ENCODE measurements around the gene A1BG. TPM values are rescaled to one million over a fixed set of nuclear protein-coding genes. Genes with fewer than 3 reads are reported as not detected.

Gene A1BG
- total and polyA plus RNA-seq, 4 donors, result 521 to 2,157 (median 1,029) TPM

- Histone ChIP-seq H3K4me3 (ENCODE audit: low read depth in 1 of 3, low read length in 3 of 3) (peak overlapping the region in 1 of 3 donors; percentile 13), H3K9ac (ENCODE audit: low read depth in 1 of 2, low read length in 2 of 2) (no peak overlapping the region), H3K9me3 (ENCODE audit: control insufficient read depth in 4 of 4, low read length in 3 of 4) (no peaks in the 10 kb centered on the region), H3K36me3 (ENCODE audit: control insufficient read depth in 4 of 4, insufficient read depth in 3 of 4, low read depth in 1 of 4, low read length in 3 of 4) (no peaks in the 10 kb centered on the region), H3K27me3 (ENCODE audit: control insufficient read depth in 4 of 4, insufficient read depth in 4 of 4, low read length in 3 of 4) (no peaks in the 10 kb centered on the region), H3K27ac (ENCODE audit: low read depth in 1 of 2, low read length in 2 of 2) (peak overlapping the region in 1 of 2 donors; percentile 43), H3K4me1 (ENCODE audit: control insufficient read depth in 4 of 4, insufficient read depth in 4 of 4, low read length in 3 of 4) (peaks cover 17 to 56% (median 40%) of the 10 kb centered on the region in 4 donors)
- TF ChIP-seq GABPA (IDR thresholded peaks at IDR 0.05 in 1 of 2, conservative IDR thresholded peaks at IDR 0.05 in 1 of 2) (no peak), SP1 (IDR thresholded peaks at IDR 0.05) (no peak), HNF4A (conservative IDR thresholded peaks at IDR 0.05) (no peak), CTCF (IDR thresholded peaks at IDR 0.05; ENCODE audit: low read depth, low read length, missing input control) (no peak), MAX (IDR thresholded peaks at IDR 0.05) (no peak), RXRA (IDR thresholded peaks at IDR 0.05) (no peak), HNF4G (IDR thresholded peaks at IDR 0.05) (no peak), FOXA1 (IDR thresholded peaks at IDR 0.05) (no peak), EGR1 (IDR thresholded peaks at IDR 0.05; ENCODE audit: low read depth in 2 of 2) (no peak), YY1 (IDR thresholded peaks at IDR 0.05) (no peak), JUND (IDR thresholded peaks at IDR 0.05) (no peak), TAF1 (conservative IDR thresholded peaks at IDR 0.05) (no peak)
- WGBS, result 63% methylated on average over 94 of the region's 94 CpGs
- DNase-seq (ENCODE audit: low spot score), result no peak
These were observed 2.8 kb upstream of the A1BG start for GRCh38 chr19:58355908-58356765.

- Histone ChIP-seq H3K9me3 (ENCODE audit: control insufficient read depth in 4 of 4, low read length in 3 of 4) (no peaks in the 10 kb centered on the region), H3K36me3 (ENCODE audit: control insufficient read depth in 4 of 4, insufficient read depth in 3 of 4, low read depth in 1 of 4, low read length in 3 of 4) (no peaks in the 10 kb centered on the region), H3K4me3 (ENCODE audit: low read depth in 1 of 3, low read length in 3 of 3) (no peak overlapping the region), H3K4me1 (ENCODE audit: control insufficient read depth in 4 of 4, insufficient read depth in 4 of 4, low read length in 3 of 4) (peaks cover 18 to 64% (median 46%) of the 10 kb centered on the region in 4 donors), H3K27ac (ENCODE audit: low read depth in 1 of 2, low read length in 2 of 2) (peak overlapping the region in 1 of 2 donors; percentile 43), H3K9ac (ENCODE audit: low read depth in 1 of 2, low read length in 2 of 2) (no peak overlapping the region), H3K27me3 (ENCODE audit: control insufficient read depth in 4 of 4, insufficient read depth in 4 of 4, low read length in 3 of 4) (no peaks in the 10 kb centered on the region)
- TF ChIP-seq RXRA (IDR thresholded peaks at IDR 0.05), result peak; percentile 33 to 51
- peak; percentile 5 for TF ChIP-seq SP1 (IDR thresholded peaks at IDR 0.05)
- TF ChIP-seq HNF4A (conservative IDR thresholded peaks at IDR 0.05), result peak in 1 of 2 donors; percentile 37
- TF ChIP-seq RAD21 (IDR thresholded peaks at IDR 0.05), result no peak
- DNase-seq (ENCODE audit: low spot score), result no peak
- WGBS, result 67% methylated on average over 10 of the region's 10 CpGs
These were observed 2.0 kb upstream of the A1BG start for GRCh38 chr19:58355215-58355796.

GRCh38 chr19:58354478-58355030 is 1.3 kb upstream of the A1BG start:
- no peak overlapping the region for H3K4me3 ChIP-seq (ENCODE audit: low read depth in 1 of 3, low read length in 3 of 3)
- no peak overlapping the region for H3K9ac ChIP-seq (ENCODE audit: low read depth in 1 of 2, low read length in 2 of 2)
- H3K4me1 ChIP-seq (ENCODE audit: control insufficient read depth in 4 of 4, insufficient read depth in 4 of 4, low read length in 3 of 4), result peaks cover 23 to 72% (median 53%) of the 10 kb centered on the region in 4 donors
- whole genome bisulfite sequencing, result 87% methylated on average over 6 of the region's 6 CpGs
- no peaks in the 10 kb centered on the region for H3K27me3 ChIP-seq (ENCODE audit: control insufficient read depth in 4 of 4, insufficient read depth in 4 of 4, low read length in 3 of 4)
- no peaks in the 10 kb centered on the region for H3K36me3 ChIP-seq (ENCODE audit: control insufficient read depth in 4 of 4, insufficient read depth in 3 of 4, low read depth in 1 of 4, low read length in 3 of 4)
- no peak for DNase-seq (ENCODE audit: low spot score)
- H3K9me3 ChIP-seq (ENCODE audit: control insufficient read depth in 4 of 4, low read length in 3 of 4), result no peaks in the 10 kb centered on the region
- no peak overlapping the region for H3K27ac ChIP-seq (ENCODE audit: low read depth in 1 of 2, low read length in 2 of 2)
- TF ChIP-seq HNF4G (IDR thresholded peaks at IDR 0.05) (no peak), ATF3 (IDR thresholded peaks at IDR 0.05) (no peak), FOXA2 (IDR thresholded peaks at IDR 0.05) (no peak), SP1 (IDR thresholded peaks at IDR 0.05) (no peak), RXRA (IDR thresholded peaks at IDR 0.05) (no peak), ZBTB33 (IDR thresholded peaks at IDR 0.05) (no peak), CTCF (IDR thresholded peaks at IDR 0.05; ENCODE audit: low read depth, low read length, missing input control) (no peak), GABPA (IDR thresholded peaks at IDR 0.05 in 1 of 2, conservative IDR thresholded peaks at IDR 0.05 in 1 of 2) (no peak), MAX (IDR thresholded peaks at IDR 0.05) (no peak), NR2F2 (IDR thresholded peaks at IDR 0.05) (no peak), EGR1 (IDR thresholded peaks at IDR 0.05; ENCODE audit: low read depth in 2 of 2) (no peak), RAD21 (IDR thresholded peaks at IDR 0.05) (no peak), JUND (IDR thresholded peaks at IDR 0.05) (no peak), HNF4A (conservative IDR thresholded peaks at IDR 0.05) (no peak), YY1 (IDR thresholded peaks at IDR 0.05) (no peak)

All from liver (tissue), 9 donors.